WERI-Rb-1 (cell line): ENCODE data around the gene ADRB2.

ENCODE experiments used
- DNase-seq: peaks from one replicate; pipeline ENCODE4 v3.0.0-alpha.2; 2020
- H3K27ac ChIP-seq: fragments of 250-450 bp; sonication (Bioruptor Pico); 2 replicates; pipeline ENCODE4 v1.5.1; 2020; ENCODE audit warnings: mild to moderate bottlenecking, moderate library complexity
- H3K27me3 ChIP-seq: fragments of 250-450 bp; sonication (Bioruptor Pico); 2 replicates; pipeline ENCODE4 v1.5.1; 2021; ENCODE audit warnings: mild to moderate bottlenecking, low read depth, moderate library complexity; ENCODE audit not compliant: insufficient read depth, severe bottlenecking
- H3K36me3 ChIP-seq: fragments of 250-450 bp; sonication (Bioruptor Pico); 2 replicates; pipeline ENCODE4 v1.5.1; 2020; ENCODE audit warnings: mild to moderate bottlenecking, moderate library complexity
- H3K4me3 ChIP-seq: 2 replicates; pipeline ENCODE4 v1.5.1; 2011; ENCODE audit warnings: low read depth, mild to moderate bottlenecking, control low read depth, low read length
- H3K9me3 ChIP-seq: fragments of 250-450 bp; sonication (Bioruptor Pico); 2 replicates; pipeline ENCODE4 v1.5.1; 2021; ENCODE audit warnings: mild to moderate bottlenecking, moderate library complexity; ENCODE audit not compliant: severe bottlenecking
- CTCF ChIP-seq: IDR thresholded peaks from 2 replicates; pipeline ENCODE4 v1.5.1; 2011; ENCODE audit warnings: low read depth, mild to moderate bottlenecking, control low read depth, inconsistent platforms, low read length

ADRB2 gene

GRCh38 chr5:148786456-148786855 is 40.0 kb upstream of the ADRB2 start:
- TF ChIP-seq CTCF, result no peak
- Histone ChIP-seq H3K27ac (no peak overlapping the region), H3K4me3 (no peak overlapping the region), H3K9me3 (no peaks in the 10 kb centered on the region), H3K36me3 (no peaks in the 10 kb centered on the region), H3K27me3 (peaks cover 50% of the 10 kb centered on the region)
- no peak for DNase-seq

DNA sequence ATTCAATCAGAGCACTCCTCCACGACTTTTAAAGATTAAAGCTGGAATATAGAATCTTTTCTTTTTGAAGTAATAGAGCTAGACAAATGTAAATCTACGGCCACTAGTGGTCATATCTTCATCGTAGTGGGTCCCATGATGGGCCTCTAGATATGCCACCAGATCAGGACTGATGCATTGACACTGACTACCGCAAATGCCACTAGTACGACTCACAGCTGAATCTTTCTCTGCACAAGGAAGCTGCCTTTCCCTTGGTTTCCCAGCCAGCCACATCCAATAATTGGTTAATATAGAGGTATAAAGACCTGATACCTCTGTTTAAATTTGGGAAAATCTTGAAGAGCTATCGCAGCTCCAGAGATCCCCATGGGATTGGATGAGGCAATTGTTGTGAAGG is 37.8 kb upstream of the ADRB2 start:
- no peak for DNase-seq
- H3K27me3 ChIP-seq, result peaks cover 39% of the 10 kb centered on the region
- TF ChIP-seq CTCF, result no peak
- H3K9me3 ChIP-seq, result no peaks in the 10 kb centered on the region
- no peak overlapping the region for H3K4me3 ChIP-seq
- H3K36me3 ChIP-seq, result no peaks in the 10 kb centered on the region
- no peak overlapping the region for H3K27ac ChIP-seq

DNA sequence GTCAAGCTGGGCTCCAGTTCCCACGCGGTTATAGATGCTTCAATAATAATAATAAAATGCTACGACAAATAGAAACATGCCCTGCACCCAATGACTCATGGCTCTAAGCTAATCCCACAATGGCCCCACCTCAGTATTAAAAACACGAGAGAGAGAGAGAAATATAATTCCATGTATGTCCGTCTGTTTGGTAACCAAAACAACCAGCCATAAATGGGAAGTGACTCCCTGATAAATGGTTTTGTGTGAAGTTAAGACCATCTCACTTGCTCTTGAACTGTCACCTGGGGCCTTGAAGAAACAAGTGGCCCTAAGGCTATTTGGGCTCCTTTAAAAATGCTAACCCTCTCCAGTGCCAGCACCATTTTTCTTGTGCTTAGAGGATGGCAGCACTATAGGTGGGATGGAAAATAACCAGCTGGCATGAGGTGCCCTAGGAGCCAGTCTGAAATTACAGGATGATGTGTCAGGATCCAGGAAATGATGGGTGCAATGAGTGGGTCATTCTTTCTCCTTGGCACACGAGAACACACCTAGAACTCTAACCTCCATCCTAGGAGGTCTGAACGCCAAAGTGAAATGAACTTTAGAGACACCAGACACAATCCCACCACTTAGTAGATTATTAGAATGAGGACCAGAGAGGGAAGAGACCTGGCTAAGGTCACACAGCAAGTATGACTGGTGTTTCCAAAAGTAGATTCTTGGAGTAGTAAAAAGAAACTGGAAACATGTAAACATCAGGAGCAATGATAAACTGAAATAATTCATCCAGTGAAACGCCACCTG is 35.7 kb upstream of the ADRB2 start:
- H3K27ac ChIP-seq, result no peak overlapping the region
- no peaks in the 10 kb centered on the region for H3K9me3 ChIP-seq
- TF ChIP-seq CTCF, result no peak
- H3K36me3 ChIP-seq, result no peaks in the 10 kb centered on the region
- H3K27me3 ChIP-seq, result peaks cover 38% of the 10 kb centered on the region
- H3K4me3 ChIP-seq, result no peak overlapping the region
- no peak for DNase-seq

DNA sequence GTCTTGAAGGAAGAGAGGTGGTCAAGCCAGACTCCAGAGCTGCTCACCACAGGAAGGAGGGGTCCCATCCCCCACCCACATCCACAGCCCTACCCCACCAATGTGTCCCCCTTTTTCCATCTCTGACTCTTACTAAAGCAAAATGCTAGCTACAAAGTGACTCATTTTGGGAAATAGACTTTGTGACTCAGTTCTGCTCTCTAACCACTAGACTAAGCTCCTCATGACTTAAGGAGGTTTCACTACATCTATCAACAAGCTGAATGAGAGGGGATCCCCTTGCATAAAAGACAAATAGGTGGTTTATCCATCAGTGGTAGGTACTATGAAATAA is 35.1 kb upstream of the ADRB2 start:
- Histone ChIP-seq H3K27ac (no peak overlapping the region), H3K4me3 (no peak overlapping the region), H3K36me3 (no peaks in the 10 kb centered on the region), H3K9me3 (no peaks in the 10 kb centered on the region), H3K27me3 (peaks cover 38% of the 10 kb centered on the region)
- DNase-seq, result no peak
- TF ChIP-seq CTCF, result no peak

DNA sequence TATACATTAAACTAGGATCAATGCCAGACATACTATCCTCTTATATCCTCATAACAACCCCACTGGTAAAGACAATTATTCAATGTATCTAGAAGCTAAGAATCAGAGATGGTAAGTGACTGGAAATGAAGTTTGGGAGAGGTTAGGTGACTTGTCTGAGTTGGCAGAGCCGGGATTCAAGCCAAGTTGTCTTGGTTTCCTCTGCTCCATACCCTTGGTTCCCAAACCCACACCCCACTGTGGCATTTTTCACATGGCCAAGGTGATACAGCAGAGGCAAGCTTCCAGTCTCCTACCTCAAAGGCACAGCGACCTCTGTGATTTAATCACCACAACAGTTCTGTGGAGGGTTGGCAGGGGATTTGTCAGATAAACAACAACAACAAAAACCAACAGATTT is 34.7 kb upstream of the ADRB2 start:
- Histone ChIP-seq H3K4me3 (no peak overlapping the region), H3K27ac (no peak overlapping the region), H3K9me3 (no peaks in the 10 kb centered on the region), H3K36me3 (no peaks in the 10 kb centered on the region), H3K27me3 (peaks cover 35% of the 10 kb centered on the region)
- DNase-seq, result no peak
- no peak for TF ChIP-seq CTCF

- no peak overlapping the region for H3K27ac ChIP-seq
- H3K27me3 ChIP-seq, result peaks cover 31% of the 10 kb centered on the region
- no peak for TF ChIP-seq CTCF
- no peak overlapping the region for H3K4me3 ChIP-seq
- DNase-seq, result no peak
- H3K9me3 ChIP-seq, result no peaks in the 10 kb centered on the region
- no peaks in the 10 kb centered on the region for H3K36me3 ChIP-seq
These were observed 33.7 kb upstream of the ADRB2 start for GRCh38 chr5:148792744-148793143.
